ENCODE data around the gene RICTOR. TPM values are rescaled to one million over a fixed set of nuclear protein-coding genes. Genes with fewer than 3 reads are reported as not detected.

The RICTOR gene
- total and polyA plus RNA-seq, 9 of the 15 experiments (the other 6 are each of a cell fraction or from before 2014, with no cell fraction given): 13.9 to 46.6 (median 22.6) TPM

DNA sequence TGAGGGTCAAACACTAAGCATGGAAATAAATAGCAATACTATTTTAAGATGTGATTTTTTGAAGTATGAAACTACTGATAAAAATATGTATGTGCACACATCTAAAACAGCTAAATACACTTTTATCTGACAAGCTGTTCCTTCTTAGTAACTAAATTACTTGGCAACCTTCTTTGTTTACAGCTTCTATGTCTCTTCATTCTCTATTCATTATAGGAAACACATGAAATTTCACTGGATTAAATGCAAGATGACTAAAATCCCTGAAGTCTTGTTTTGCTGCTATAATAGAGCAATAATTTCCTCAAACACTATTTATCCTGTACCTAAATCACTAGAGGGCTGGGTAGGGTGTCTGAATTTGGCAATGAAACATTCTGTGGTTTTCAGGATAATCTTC, 11.7 kb downstream of the RICTOR start:
- peaks cover 29% of the 10 kb centered on the region; the same call in 2 of the 3 replicates for H3K36me3 ChIP-seq (ENCODE audit: control insufficient read depth, insufficient read depth, low read length)
- H3K9me1 ChIP-seq (ENCODE audit: control insufficient read depth, insufficient read depth, low read length): no peaks in the 10 kb centered on the region
- in situ Hi-C loops (cut with MboI): no loop called here
- no TSS peak for BruUV-seq (replicated peaks)
- no peaks in the 10 kb centered on the region for H4K20me1 ChIP-seq (replicated peaks; ENCODE audit: control insufficient read depth, insufficient read depth, low read length)
- no peaks in the 10 kb centered on the region for H3K27me3 ChIP-seq (ENCODE audit: control insufficient read depth in 2 of 2, insufficient read depth in 2 of 2, low read length in 2 of 2)
- FAIRE-seq (no peak), DNase-seq (ENCODE audit: extremely low read depth in 1 of 4, low spot score in 3 of 4) (no peak), ATAC-seq (no peak)
- intact Hi-C loops (cut with micrococcal nuclease): no loop called here
- ChIA-PET CTCF (ENCODE audit: low intra/inter-chr PET ratio) (no interaction called here), POLR2A (interaction anchor here (0.7 to 4.5 kb wide), 2 partner anchors 10 to 37 kb away, joined by 3 to 26 read pairs; no protein-coding TSS in a partner anchor)
- no peak overlapping the region for H3K9ac ChIP-seq (ENCODE audit: insufficient read depth in 1 of 2, low read depth in 2 of 2, low read length in 2 of 2)
- H3K4me1 ChIP-seq (replicated peaks in 1 of 2; ENCODE audit: control insufficient read depth in 2 of 2, insufficient read depth in 2 of 2, low read length in 2 of 2): no peaks in the 10 kb centered on the region
- H3K27ac ChIP-seq (ENCODE audit: extremely low read depth, low read depth, low read length): no peak overlapping the region
- peaks cover 98% of the 10 kb centered on the region for H3K79me2 ChIP-seq (ENCODE audit: control insufficient read depth, insufficient read depth, low read length)
- no peak overlapping the region for H3K4me3 ChIP-seq
- H2AFZ ChIP-seq (ENCODE audit: low read depth, low read length): no peak overlapping the region
- no peak overlapping the region for H3K4me2 ChIP-seq (ENCODE audit: insufficient read depth, low read length)
- H3K9me3 ChIP-seq (replicated peaks; ENCODE audit: control insufficient read depth, insufficient read depth, low read depth, low read length): peaks cover 6% of the 10 kb centered on the region; the same call in 1 of the 2 replicates
- TF ChIP-seq MEF2D (tag; conservative IDR thresholded peaks at IDR 0.05; ENCODE audit: low read depth): no peak
- TF ChIP-seq TAF7 (tag; IDR thresholded peaks at IDR 0.05): no peak
- TF ChIP-seq BCL6 (CRISPR knock-in tag; IDR thresholded peaks at IDR 0.05): no peak
- no peak for TF ChIP-seq OTX1 (CRISPR knock-in tag; IDR thresholded peaks at IDR 0.05)
- TF ChIP-seq ZNF76 (CRISPR knock-in tag; IDR thresholded peaks at IDR 0.05; ENCODE audit: borderline replicate concordance): no peak
- TF ChIP-seq ETV6 (IDR thresholded peaks at IDR 0.05; ENCODE audit: borderline replicate concordance in 1 of 2, low read depth in 2 of 2, low read length in 1 of 2): no peak
- no peak for TF ChIP-seq ETV6 (CRISPR knock-in tag; IDR thresholded peaks at IDR 0.05; ENCODE audit: borderline replicate concordance)
- TF ChIP-seq ELF2 (CRISPR knock-in tag; IDR thresholded peaks at IDR 0.05): no peak
- TF ChIP-seq, protein P1, sequence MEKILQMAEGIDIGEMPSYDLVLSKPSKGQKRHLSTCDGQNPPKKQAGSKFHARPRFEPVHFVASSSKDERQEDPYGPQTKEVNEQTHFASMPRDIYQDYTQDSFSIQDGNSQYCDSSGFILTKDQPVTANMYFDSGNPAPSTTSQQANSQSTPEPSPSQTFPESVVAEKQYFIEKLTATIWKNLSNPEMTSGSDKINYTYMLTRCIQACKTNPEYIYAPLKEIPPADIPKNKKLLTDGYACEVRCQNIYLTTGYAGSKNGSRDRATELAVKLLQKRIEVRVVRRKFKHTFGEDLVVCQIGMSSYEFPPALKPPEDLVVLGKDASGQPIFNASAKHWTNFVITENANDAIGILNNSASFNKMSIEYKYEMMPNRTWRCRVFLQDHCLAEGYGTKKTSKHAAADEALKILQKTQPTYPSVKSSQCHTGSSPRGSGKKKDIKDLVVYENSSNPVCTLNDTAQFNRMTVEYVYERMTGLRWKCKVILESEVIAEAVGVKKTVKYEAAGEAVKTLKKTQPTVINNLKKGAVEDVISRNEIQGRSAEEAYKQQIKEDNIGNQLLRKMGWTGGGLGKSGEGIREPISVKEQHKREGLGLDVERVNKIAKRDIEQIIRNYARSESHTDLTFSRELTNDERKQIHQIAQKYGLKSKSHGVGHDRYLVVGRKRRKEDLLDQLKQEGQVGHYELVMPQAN (IDR thresholded peaks at IDR 0.05; ENCODE audit: borderline replicate concordance): no peak
- no peak for TF ChIP-seq NFATC3 (IDR thresholded peaks at IDR 0.05)
- TF ChIP-seq SREBF1 (IDR thresholded peaks at IDR 0.05; ENCODE audit: borderline replicate concordance, low read depth, low read length): no peak
- no peak for TF ChIP-seq ZNF695 (CRISPR knock-in tag; IDR thresholded peaks at IDR 0.05)
- TF ChIP-seq RFX5 (IDR thresholded peaks at IDR 0.05; ENCODE audit: low read depth, low read length): no peak
- TF ChIP-seq ZNF696 (CRISPR knock-in tag; conservative IDR thresholded peaks at IDR 0.05): no peak
